ENCODE results near the gene CNTRL.

Gene CNTRL

DNA sequence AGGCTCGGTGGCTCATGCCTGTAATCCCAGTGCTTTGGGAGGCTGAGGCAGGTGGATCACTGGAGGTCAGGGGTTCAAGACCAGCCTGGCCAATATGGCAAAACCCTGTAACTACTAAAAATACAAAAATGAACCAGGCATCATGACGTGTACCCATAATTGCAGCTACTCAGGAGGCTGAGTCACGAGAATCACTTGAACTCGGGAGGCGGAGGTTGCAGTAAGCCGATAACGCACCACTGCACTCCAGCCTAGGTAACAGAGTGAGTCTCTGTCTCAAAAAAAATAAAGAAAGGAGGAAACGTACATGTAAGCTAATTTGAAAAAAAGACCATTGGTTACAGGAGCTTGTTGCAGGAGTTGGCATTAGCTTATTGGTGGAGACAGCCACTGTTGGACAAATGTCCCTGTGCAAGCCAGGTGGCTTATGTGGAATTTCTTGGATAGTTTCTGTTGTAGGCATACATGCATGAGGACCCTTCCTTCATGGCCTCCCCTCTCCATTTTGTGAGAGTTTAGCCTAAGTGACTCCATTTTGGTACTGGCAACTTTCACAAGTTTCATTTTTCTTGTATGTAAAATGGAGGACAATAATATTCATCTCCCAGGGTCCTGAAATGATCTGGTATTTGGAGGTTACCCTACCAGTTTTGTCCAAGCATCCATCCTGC, 143.7 kb downstream of the CNTRL start:
- FAIRE-seq = no peak
- no peak for TF ChIP-seq SPI1 (IDR thresholded peaks at IDR 0.05; ENCODE audit: low read depth, low read length)
- TF ChIP-seq TAF1 (IDR thresholded peaks at IDR 0.05; ENCODE audit: low read depth, low read length) = no peak
- TF ChIP-seq PAX5 (IDR thresholded peaks at IDR 0.05; ENCODE audit: insufficient read depth, low read length, severe bottlenecking) = no peak
- TF ChIP-seq POLR2AphosphoS5 (IDR thresholded peaks at IDR 0.05; ENCODE audit: low read depth, low read length) = no peak
- TF ChIP-seq POLR2A (IDR thresholded peaks at IDR 0.05; ENCODE audit: low read depth, low read length) = no peak
- TF ChIP-seq POU2F2 (IDR thresholded peaks at IDR 0.05; ENCODE audit: low read depth, low read length) = no peak
- no peak for DNase-seq (ENCODE audit: insufficient read length, low spot score)

DNA sequence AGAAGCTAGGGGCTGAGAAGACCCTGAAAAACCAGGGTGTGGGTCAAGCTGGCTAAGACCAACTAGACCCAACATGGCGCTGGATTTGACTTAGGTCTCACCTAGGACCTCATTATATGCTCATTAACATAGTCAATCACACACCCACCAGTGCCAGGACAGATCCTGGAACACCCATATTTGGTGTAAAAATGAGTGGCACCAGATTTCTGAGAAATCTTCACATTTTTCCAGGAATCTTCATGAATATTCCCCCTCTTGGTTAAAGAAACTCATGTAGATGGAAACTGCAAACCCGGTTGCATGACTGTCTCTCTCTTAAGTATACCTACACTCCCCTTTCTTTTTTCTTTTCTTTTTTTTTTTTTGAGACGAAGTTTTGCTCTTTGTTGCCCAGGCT, 144.8 kb downstream of the CNTRL start:
- DNase-seq (ENCODE audit: insufficient read length, low spot score) = no peak
- FAIRE-seq = no peak
- TF ChIP-seq POLR2A (IDR thresholded peaks at IDR 0.05; ENCODE audit: low read depth, low read length) = no peak
- TF ChIP-seq SPI1 (IDR thresholded peaks at IDR 0.05; ENCODE audit: low read depth, low read length) = no peak
- no peak for TF ChIP-seq POU2F2 (IDR thresholded peaks at IDR 0.05; ENCODE audit: low read depth, low read length)
- TF ChIP-seq POLR2AphosphoS5 (IDR thresholded peaks at IDR 0.05; ENCODE audit: low read depth, low read length) = no peak
- no peak for TF ChIP-seq TAF1 (IDR thresholded peaks at IDR 0.05; ENCODE audit: low read depth, low read length)
- no peak for TF ChIP-seq PAX5 (IDR thresholded peaks at IDR 0.05; ENCODE audit: insufficient read depth, low read length, severe bottlenecking)

DNA sequence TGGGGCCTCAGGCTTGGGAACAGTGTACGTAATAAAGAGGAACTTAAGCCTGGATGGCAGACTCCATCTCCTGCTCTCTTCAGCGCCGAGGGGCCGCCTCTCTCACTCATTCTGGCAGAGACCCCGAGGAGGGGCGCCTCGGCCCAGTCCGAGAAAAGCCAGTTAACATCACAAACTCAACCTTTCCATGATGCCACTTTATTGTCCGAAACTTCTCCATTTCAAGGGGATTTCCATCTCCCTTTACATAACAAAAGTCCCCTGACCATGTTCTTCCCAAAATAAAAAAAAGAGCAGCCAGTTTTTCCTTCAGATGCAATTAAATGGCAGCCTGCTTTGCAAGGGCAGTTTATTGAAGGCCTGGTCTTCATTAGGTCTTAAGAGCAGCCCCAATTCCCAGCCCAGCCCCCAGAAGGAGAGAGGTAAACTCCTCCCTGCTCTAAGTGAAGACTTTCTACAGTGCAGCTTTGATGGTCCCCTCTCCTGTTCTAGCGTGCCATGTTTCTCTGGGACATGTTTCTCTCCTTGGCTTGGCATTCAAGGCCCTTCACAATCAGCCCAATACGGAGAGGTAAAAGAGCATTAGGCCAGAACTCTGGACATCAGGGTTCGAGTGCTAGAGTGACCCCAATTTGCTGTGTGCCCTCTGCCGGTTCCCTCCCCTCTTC, 146.4 kb downstream of the CNTRL start:
- DNase-seq (ENCODE audit: insufficient read length, low spot score) (no peak), FAIRE-seq (no peak)
- TF ChIP-seq TAF1 (IDR thresholded peaks at IDR 0.05; ENCODE audit: low read depth, low read length) = no peak

DNA sequence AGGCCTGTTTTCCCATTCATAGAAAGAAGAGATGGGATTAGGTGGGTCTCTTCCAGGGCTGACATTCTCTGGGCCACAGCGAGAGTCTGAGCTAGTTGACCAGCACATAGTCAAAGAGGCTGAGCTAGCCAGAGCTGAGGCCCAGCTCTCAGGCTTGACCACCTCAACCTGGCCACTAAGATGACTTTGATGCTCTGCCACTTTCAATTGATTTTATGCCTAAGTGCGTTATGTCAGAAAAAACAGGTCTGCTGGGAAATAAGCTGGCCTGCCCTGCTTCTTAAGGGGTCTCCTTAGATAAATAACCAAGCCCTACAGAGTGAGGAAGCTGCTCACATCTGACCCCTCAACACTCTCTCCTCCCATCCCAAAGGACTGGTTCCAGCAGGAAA, 146.9 kb downstream of the CNTRL start:
- FAIRE-seq (no peak), DNase-seq (ENCODE audit: insufficient read length, low spot score) (no peak)

DNA sequence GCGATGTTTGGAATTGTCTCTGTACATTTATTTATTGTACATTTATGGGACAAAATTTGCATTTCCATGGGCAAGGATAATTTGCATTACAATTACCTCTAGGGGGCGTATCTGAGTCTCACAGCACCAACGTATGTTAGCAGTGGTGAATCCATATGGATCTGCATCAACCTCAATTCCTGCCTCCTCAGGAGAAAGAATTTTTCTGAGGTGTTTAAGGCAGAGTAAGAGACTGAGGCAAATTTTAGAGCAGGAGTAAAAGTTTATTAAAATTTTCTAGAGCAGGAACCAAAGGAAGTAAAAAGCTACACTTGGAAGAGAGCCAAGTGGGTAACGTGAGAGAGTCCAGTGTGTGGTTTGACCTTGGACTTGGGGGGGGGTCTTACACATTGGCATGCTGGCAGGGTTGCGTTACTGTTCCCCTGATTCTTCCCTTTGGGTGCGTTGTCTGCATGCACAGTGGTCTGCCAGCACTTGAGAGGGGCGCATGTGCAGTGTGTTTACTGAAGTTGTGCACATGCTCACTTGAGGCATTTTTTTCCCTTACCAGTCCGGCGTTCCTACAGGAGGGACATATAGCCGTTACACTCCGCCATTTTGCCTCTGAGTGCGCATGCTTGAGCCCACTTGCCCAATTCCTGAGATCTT, 147.9 kb downstream of the CNTRL start:
- FAIRE-seq (no peak), DNase-seq (ENCODE audit: insufficient read length, low spot score) (no peak)
- no peak for TF ChIP-seq POU2F2 (IDR thresholded peaks at IDR 0.05; ENCODE audit: low read depth, low read length)
- TF ChIP-seq TAF1 (IDR thresholded peaks at IDR 0.05; ENCODE audit: low read depth, low read length) = no peak

More for the DNA sequence above, 146.9 kb downstream of the CNTRL start:
- TF ChIP-seq TAF1 (IDR thresholded peaks at IDR 0.05; ENCODE audit: low read depth, low read length) (no peak), POLR2A (IDR thresholded peaks at IDR 0.05; ENCODE audit: low read depth, low read length) (no peak), POU2F2 (IDR thresholded peaks at IDR 0.05; ENCODE audit: low read depth, low read length) (no peak), SPI1 (IDR thresholded peaks at IDR 0.05; ENCODE audit: low read depth, low read length) (no peak), POLR2AphosphoS5 (IDR thresholded peaks at IDR 0.05; ENCODE audit: low read depth, low read length) (no peak), PAX5 (IDR thresholded peaks at IDR 0.05; ENCODE audit: insufficient read depth, low read length, severe bottlenecking) (no peak)

DNA sequence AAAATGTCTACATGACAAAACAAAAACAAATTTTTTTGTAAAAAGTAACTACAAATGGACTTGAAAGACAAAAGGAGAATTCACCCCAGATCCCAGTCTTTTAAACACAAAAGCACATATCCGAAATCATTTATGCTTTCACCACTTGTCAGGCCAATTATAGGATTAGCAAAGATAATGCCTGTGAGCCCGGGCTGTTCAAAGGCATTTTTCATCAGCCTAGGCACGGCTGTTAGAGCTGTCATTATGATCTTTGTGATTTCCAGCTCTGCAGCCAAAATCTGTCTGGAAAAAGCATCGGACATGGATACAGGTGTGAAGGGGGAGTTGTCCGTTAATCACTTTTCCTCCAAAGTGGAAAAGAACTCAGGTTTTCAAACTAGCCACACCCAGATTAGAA, 150.5 kb downstream of the CNTRL start:
- FAIRE-seq (no peak), DNase-seq (ENCODE audit: insufficient read length, low spot score) (no peak)
- TF ChIP-seq POU2F2 (IDR thresholded peaks at IDR 0.05; ENCODE audit: low read depth, low read length) (no peak), POLR2AphosphoS5 (IDR thresholded peaks at IDR 0.05; ENCODE audit: low read depth, low read length) (no peak), TAF1 (IDR thresholded peaks at IDR 0.05; ENCODE audit: low read depth, low read length) (no peak)

DNA sequence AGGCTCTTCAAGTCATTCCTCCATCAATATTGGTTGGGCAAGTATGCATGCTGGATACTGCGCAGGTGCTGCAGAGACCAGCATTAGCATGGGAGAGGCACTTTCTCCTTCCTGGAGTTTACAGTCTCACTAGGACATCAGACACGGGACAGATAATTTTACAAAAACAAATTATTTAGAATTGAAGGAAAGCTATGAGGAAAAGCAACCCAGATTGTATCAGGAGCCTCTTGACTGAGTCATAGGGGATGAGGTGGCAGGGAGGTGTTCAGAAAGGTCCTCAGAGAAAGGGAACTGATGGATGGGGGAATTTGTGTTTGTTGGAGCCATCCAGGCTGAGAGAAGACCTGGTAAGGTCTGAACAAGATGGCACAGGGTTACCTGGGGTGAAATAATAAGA, 151.4 kb downstream of the CNTRL start:
- DNase-seq (ENCODE audit: insufficient read length, low spot score) (no peak), FAIRE-seq (no peak)
- no peak for TF ChIP-seq POLR2AphosphoS5 (IDR thresholded peaks at IDR 0.05; ENCODE audit: low read depth, low read length)
